PC-9 (cell line): Measurements from ENCODE around the gene ZNF333. TPM values are rescaled to one million over a fixed set of nuclear protein-coding genes. Genes with fewer than 3 reads are reported as not detected.

Experiments used
- BruUV-seq: library from RNA; stranded (reverse); fragments of 400-500 nt; replicated peaks from 2 replicates; lab custom pipeline; 2021; lab: Mats Ljungman, UMichigan
- CTCF ChIA-PET: fragments of 300-600 bp; sonication (Branson Sonifier 250); formaldehyde crosslinking; loops from one replicate; lab custom pipeline; 2022; ENCODE audit warnings: antibody characterized with exemption; lab: Charles Lee
- POLR2A ChIA-PET: fragments of 300-600 bp; sonication (Branson Sonifier 250); formaldehyde crosslinking; loops from one replicate; lab custom pipeline; 2022; ENCODE audit warnings: antibody characterized with exemption; ENCODE audit not compliant: unreplicated experiment; lab: Charles Lee
- DNase-seq, 2 experiments: peaks; one replicate each; pipeline versions ENCODE4 v3.0.0 to v3.0.0-alpha.2; 2015 to 2022; ENCODE audit warnings: mixed read lengths in 1 of 2
- H2AFZ ChIP-seq: fragments of 200-600 bp; sonication (generic); 2 replicates; pipeline ENCODE4 v1.8.1; 2017; ENCODE audit warnings: antibody characterized with exemption
- H3F3A ChIP-seq: fragments of 200-600 bp; sonication (generic); 2 replicates; pipeline ENCODE4 v1.8.1; 2017; ENCODE audit warnings: antibody characterized with exemption, mild to moderate bottlenecking, low read depth; ENCODE audit not compliant: insufficient read depth
- H3K27ac ChIP-seq: fragments of 200-600 bp; sonication (generic); 2 replicates; pipeline ENCODE4 v1.6.1; 2016; ENCODE audit warnings: mixed run types
- H3K27me3 ChIP-seq: fragments of 200-600 bp; sonication (generic); 2 replicates; pipeline ENCODE4 v1.6.1; 2016; ENCODE audit warnings: low read depth, mixed run types; ENCODE audit not compliant: insufficient read depth
- H3K36me3 ChIP-seq: fragments of 200-600 bp; sonication (generic); 2 replicates; pipeline ENCODE4 v1.6.1; 2016; ENCODE audit warnings: low read depth, mixed run types
- H3K4me1 ChIP-seq: fragments of 200-600 bp; sonication (generic); replicated peaks from 2 replicates; pipeline ENCODE4 v1.6.1; 2016; ENCODE audit warnings: mixed run types; ENCODE audit not compliant: insufficient read depth
- H3K4me2 ChIP-seq: fragments of 200-600 bp; sonication (generic); 2 replicates; pipeline ENCODE4 v1.6.1; 2017; ENCODE audit warnings: mixed run types
- H3K4me3 ChIP-seq: fragments of 200-600 bp; sonication (generic); 2 replicates; pipeline ENCODE4 v1.6.1; 2016; ENCODE audit warnings: mixed run types
- H3K79me2 ChIP-seq: fragments of 200-600 bp; sonication (generic); 2 replicates; pipeline ENCODE4 v1.6.1; 2017; ENCODE audit warnings: low read depth, mixed run types
- H3K9me2 ChIP-seq: fragments of 200-600 bp; sonication (generic); 2 replicates; pipeline ENCODE4 v1.8.1; 2017; ENCODE audit warnings: mild to moderate bottlenecking; ENCODE audit not compliant: insufficient read depth
- H3K9me3 ChIP-seq: fragments of 200-600 bp; sonication (generic); 2 replicates; pipeline ENCODE4 v1.8.1; 2016; ENCODE audit warnings: low read depth; ENCODE audit not compliant: insufficient read depth
- H4K20me1 ChIP-seq: fragments of 200-600 bp; sonication (generic); 2 replicates; pipeline ENCODE4 v1.8.1; 2017; ENCODE audit not compliant: insufficient read depth
- CTCF ChIP-seq: fragments of 200-600 bp; sonication (generic); conservative IDR thresholded peaks from 2 replicates; pipeline ENCODE4 v1.6.1; 2017; ENCODE audit warnings: mixed run types, antibody characterized with exemption, mild to moderate bottlenecking, moderate library complexity
- EZH2 ChIP-seq: fragments of 200-600 bp; sonication (generic); IDR thresholded peaks from 2 replicates; pipeline ENCODE4 v1.8.0; 2017; ENCODE audit warnings: antibody characterized with exemption, low read depth
- intact Hi-C: fragments of 100-400 bp; cut with micrococcal nuclease; formaldehyde crosslinking; loops from one replicate; pipeline ENCODE4 v1.10.0; 2022; ENCODE audit not compliant: unreplicated experiment
- total RNA-seq: library from RNA; stranded (reverse); gene quantifications from 2 replicates; pipeline ENCODE4 v1.2.3, GENCODE V29; 2021

Gene ZNF333
- total RNA-seq, 1 experiment from 2014 or later, result 10.1 TPM

- Histone ChIP-seq H3K9me3 (no peaks in the 10 kb centered on the region), H3K27me3 (no peaks in the 10 kb centered on the region), H3K4me1 (peaks cover 9% of the 10 kb centered on the region), H2AFZ (no peak overlapping the region), H3F3A (peaks cover 7% of the 10 kb centered on the region; the same call in 1 of the 2 replicates), H3K4me2 (no peak overlapping the region), H3K9me2 (no peaks in the 10 kb centered on the region), H3K36me3 (no peaks in the 10 kb centered on the region), H3K4me3 (no peak overlapping the region), H4K20me1 (no peaks in the 10 kb centered on the region), H3K79me2 (no peaks in the 10 kb centered on the region), H3K27ac (no peak overlapping the region)
- ChIA-PET POLR2A (no interaction called here), CTCF (no interaction called here)
- DNase-seq, result no peak
- intact Hi-C loops, result no loop called here
- TF ChIP-seq EZH2 (no peak), CTCF (no peak)
- no TSS peak for BruUV-seq
Observed at GRCh38 chr19:14782626-14783409, 93.0 kb downstream of the ZNF333 start.

Other genes starting within 250 kb of the ZNF333 start
- 1.4 TPM in 2 replicates for gene PTGER1, start 214.7 kb upstream of the ZNF333 start, total RNA-seq
- gene GIPC1, start 193.9 kb upstream of the ZNF333 start, total RNA-seq, result 205 and 259 TPM in 2 replicates
- gene DNAJB1, start 171.7 kb upstream of the ZNF333 start, total RNA-seq, result 159 and 199 TPM in 2 replicates
- 212 and 294 TPM in 2 replicates for gene TECR, start 160.5 kb upstream of the ZNF333 start, total RNA-seq
- gene NDUFB7, start 118.0 kb upstream of the ZNF333 start, total RNA-seq, result 192 and 248 TPM in 2 replicates
- gene CLEC17A, start 107.0 kb upstream of the ZNF333 start, total RNA-seq, result not detected in 2 replicates
- not detected in 2 replicates for gene ADGRE3, start 15.2 kb upstream of the ZNF333 start, total RNA-seq
- gene ADGRE2, start 88.5 kb downstream of the ZNF333 start, total RNA-seq, result 0.25 and 0.26 TPM in 2 replicates
- not detected in 2 replicates for gene OR7A5, start 145.1 kb downstream of the ZNF333 start, total RNA-seq
- gene OR7C1, start 145.1 kb downstream of the ZNF333 start, total RNA-seq, result not detected in 2 replicates
- not detected in 2 replicates for gene OR7A10, start 158.9 kb downstream of the ZNF333 start, total RNA-seq
- not detected in 2 replicates for gene OR7A17, start 196.1 kb downstream of the ZNF333 start, total RNA-seq